MG63 (cell line): ENCODE results near the gene CHD9. TPM values are rescaled to one million over a fixed set of nuclear protein-coding genes. Genes with fewer than 3 reads are reported as not detected.

Experiments
- DNase-seq: peaks from one replicate; pipeline ENCODE4 v3.0.0-alpha.2; 2020
- H3K27me3 ChIP-seq: fragments of 250-450 bp; sonication (Bioruptor Pico); 2 replicates; pipeline ENCODE4 v1.5.1; 2020; ENCODE audit warnings: mild to moderate bottlenecking, moderate library complexity
- H3K36me3 ChIP-seq: fragments of 250-450 bp; sonication (Bioruptor Pico); 2 replicates; pipeline ENCODE4 v1.5.1; 2020; ENCODE audit warnings: mild to moderate bottlenecking, moderate library complexity
- H3K4me3 ChIP-seq: fragments of 250-450 bp; sonication (Bioruptor Pico); 2 replicates; pipeline ENCODE4 v1.5.1; 2020; ENCODE audit warnings: mild to moderate bottlenecking, moderate library complexity
- H3K9me3 ChIP-seq: fragments of 250-450 bp; sonication (Bioruptor Pico); 2 replicates; pipeline ENCODE4 v1.5.1; 2020; ENCODE audit warnings: mild to moderate bottlenecking, moderate library complexity
- total RNA-seq: library from RNA; depleted of rRNA; stranded (reverse); fragments of >200 nt; shearing (Covaris generic); gene quantifications from 2 replicates; pipeline ENCODE4 v1.2.3, GENCODE V29; 2014; ENCODE audit warnings: low replicate concordance

Gene CHD9
- total RNA-seq, 1 experiment from 2014 or later = 51.1 TPM

GRCh38 chr16:53098526-53099317 is 43.9 kb downstream of the CHD9 start:
- Histone ChIP-seq H3K4me3 (peak overlapping the region; percentile 38), H3K27me3 (no peaks in the 10 kb centered on the region), H3K9me3 (peaks cover 21% of the 10 kb centered on the region), H3K36me3 (peaks cover 26% of the 10 kb centered on the region)
- peak; percentile 100 for DNase-seq

GRCh38 chr16:53099318-53100130 is 44.7 kb downstream of the CHD9 start:
- no peaks in the 10 kb centered on the region for H3K27me3 ChIP-seq
- H3K4me3 ChIP-seq = peak overlapping the region; percentile 38
- peaks cover 21% of the 10 kb centered on the region for H3K9me3 ChIP-seq
- peaks cover 32% of the 10 kb centered on the region for H3K36me3 ChIP-seq
- DNase-seq = peak; percentile 98

GRCh38 chr16:53100131-53100748 is 45.4 kb downstream of the CHD9 start:
- Histone ChIP-seq H3K4me3 (peak overlapping the region; percentile 38), H3K36me3 (peaks cover 35% of the 10 kb centered on the region), H3K27me3 (no peaks in the 10 kb centered on the region), H3K9me3 (peaks cover 21% of the 10 kb centered on the region)
- DNase-seq = no peak

- Histone ChIP-seq H3K27me3 (no peaks in the 10 kb centered on the region), H3K9me3 (peaks cover 21% of the 10 kb centered on the region), H3K36me3 (peaks cover 37% of the 10 kb centered on the region), H3K4me3 (no peak overlapping the region)
- no peak for DNase-seq
Observed at GRCh38 chr16:53100889-53101288, 46.1 kb downstream of the CHD9 start.

- no peak for DNase-seq
Observed at GRCh38 chr16:53103811-53104210, 49.0 kb downstream of the CHD9 start.

GRCh38 chr16:53105565-53105964 is 50.8 kb downstream of the CHD9 start:
- no peak for DNase-seq
- Histone ChIP-seq H3K9me3 (peaks cover 13% of the 10 kb centered on the region), H3K4me3 (no peak overlapping the region), H3K27me3 (no peaks in the 10 kb centered on the region), H3K36me3 (peaks cover 30% of the 10 kb centered on the region)

More at GRCh38 chr16:53103811-53104210, 49.0 kb downstream of the CHD9 start:
- Histone ChIP-seq H3K36me3 (peaks cover 35% of the 10 kb centered on the region), H3K27me3 (no peaks in the 10 kb centered on the region), H3K9me3 (peaks cover 21% of the 10 kb centered on the region), H3K4me3 (no peak overlapping the region)

- no peaks in the 10 kb centered on the region for H3K27me3 ChIP-seq
- no peaks in the 10 kb centered on the region for H3K9me3 ChIP-seq
- H3K36me3 ChIP-seq = no peaks in the 10 kb centered on the region; the same call in none of the 2 replicates
- H3K4me3 ChIP-seq = no peak overlapping the region
- no peak for DNase-seq
Observed at GRCh38 chr16:53111078-53111791, 56.4 kb downstream of the CHD9 start.

- Histone ChIP-seq H3K9me3 (no peaks in the 10 kb centered on the region), H3K4me3 (no peak overlapping the region), H3K36me3 (no peaks in the 10 kb centered on the region; the same call in 1 of the 2 replicates), H3K27me3 (no peaks in the 10 kb centered on the region)
- DNase-seq = no peak
Observed at GRCh38 chr16:53112015-53112414, 57.2 kb downstream of the CHD9 start.

- Histone ChIP-seq H3K27me3 (no peaks in the 10 kb centered on the region), H3K4me3 (no peak overlapping the region), H3K36me3 (no peaks in the 10 kb centered on the region; the same call in none of the 2 replicates), H3K9me3 (no peaks in the 10 kb centered on the region)
- no peak for DNase-seq
Observed at GRCh38 chr16:53115047-53115446, 60.3 kb downstream of the CHD9 start.

- Histone ChIP-seq H3K36me3 (no peaks in the 10 kb centered on the region; the same call in none of the 2 replicates), H3K9me3 (no peaks in the 10 kb centered on the region), H3K27me3 (no peaks in the 10 kb centered on the region), H3K4me3 (no peak overlapping the region)
- no peak for DNase-seq
Observed at GRCh38 chr16:53115773-53116172, 61.0 kb downstream of the CHD9 start.

GRCh38 chr16:53121043-53121620 is 66.3 kb downstream of the CHD9 start:
- DNase-seq = no peak
- Histone ChIP-seq H3K9me3 (no peaks in the 10 kb centered on the region), H3K36me3 (no peaks in the 10 kb centered on the region; the same call in none of the 2 replicates), H3K4me3 (no peak overlapping the region), H3K27me3 (no peaks in the 10 kb centered on the region)

- H3K27me3 ChIP-seq = no peaks in the 10 kb centered on the region
- H3K9me3 ChIP-seq = no peaks in the 10 kb centered on the region
- H3K4me3 ChIP-seq = no peak overlapping the region
- DNase-seq = no peak
- H3K36me3 ChIP-seq = no peaks in the 10 kb centered on the region; the same call in none of the 2 replicates
Observed at GRCh38 chr16:53121661-53122060, 66.9 kb downstream of the CHD9 start.

GRCh38 chr16:53123747-53124146 is 69.0 kb downstream of the CHD9 start:
- Histone ChIP-seq H3K27me3 (no peaks in the 10 kb centered on the region), H3K4me3 (no peak overlapping the region), H3K36me3 (no peaks in the 10 kb centered on the region; the same call in 1 of the 2 replicates), H3K9me3 (no peaks in the 10 kb centered on the region)
- no peak for DNase-seq

GRCh38 chr16:53126390-53126789 is 71.6 kb downstream of the CHD9 start:
- Histone ChIP-seq H3K4me3 (no peak overlapping the region), H3K36me3 (no peaks in the 10 kb centered on the region; the same call in 1 of the 2 replicates)
- no peak for DNase-seq

GRCh38 chr16:53129281-53130158 is 74.7 kb downstream of the CHD9 start:
- DNase-seq = no peak
- Histone ChIP-seq H3K27me3 (no peaks in the 10 kb centered on the region), H3K9me3 (no peaks in the 10 kb centered on the region), H3K4me3 (peak overlapping the region; percentile 74), H3K36me3 (peaks cover 15% of the 10 kb centered on the region)

More at GRCh38 chr16:53126390-53126789, 71.6 kb downstream of the CHD9 start:
- H3K27me3 ChIP-seq = no peaks in the 10 kb centered on the region
- no peaks in the 10 kb centered on the region for H3K9me3 ChIP-seq
